ENCODE measurements around the gene SFMBT2. TPM values are rescaled to one million over a fixed set of nuclear protein-coding genes. Genes with fewer than 3 reads are reported as not detected.
"Not testable (repeated sequence)": the region's sequence is repeated elsewhere in the genome, so short reads cannot be mapped to it uniquely, and the experiment has no call there.

The SFMBT2 gene
- total RNA-seq, 1 donor from 2014 or later, result 0.20 TPM

DNA sequence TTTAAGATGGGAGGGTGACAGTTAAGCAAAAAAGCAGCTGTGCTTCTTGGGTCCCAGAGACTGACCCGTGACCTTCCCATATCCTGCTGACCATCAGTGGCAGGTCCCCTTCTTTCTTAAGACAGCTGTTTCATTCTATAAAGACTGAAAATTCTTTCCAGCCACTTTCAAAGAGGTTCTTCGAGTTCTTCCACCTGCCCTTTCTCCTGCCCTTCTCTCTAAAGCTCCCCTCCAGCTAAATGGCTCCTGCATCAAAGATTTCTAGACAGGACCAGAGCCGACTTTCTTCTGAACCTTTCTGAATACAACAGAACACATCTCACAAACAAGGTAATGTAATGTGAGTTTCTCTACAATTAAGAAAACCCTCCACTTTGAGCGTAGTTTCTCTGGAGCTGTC, 180.8 kb downstream of the SFMBT2 start:
- no peak for DNase-seq (ENCODE audit: low read depth, low spot score)

DNA sequence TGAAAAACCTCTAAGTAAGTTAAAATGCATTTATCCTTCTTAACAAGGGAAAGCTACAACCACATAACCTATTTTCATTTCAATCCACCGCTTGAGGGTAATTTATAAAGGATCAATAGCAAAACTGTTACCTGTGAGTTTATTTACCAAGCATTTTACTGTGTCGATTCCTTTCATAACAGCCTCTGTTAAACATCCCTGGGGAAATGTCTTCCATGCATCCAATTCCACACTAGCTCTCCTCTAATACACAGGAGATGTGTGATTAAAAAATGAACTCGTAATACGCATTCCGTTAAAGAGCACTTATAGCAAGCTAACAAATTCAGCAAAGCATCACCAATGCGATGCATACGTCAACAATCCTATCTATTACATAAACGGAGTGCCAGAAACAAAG, 185.7 kb downstream of the SFMBT2 start:
- no peak for DNase-seq (ENCODE audit: low read depth, low spot score)

DNA sequence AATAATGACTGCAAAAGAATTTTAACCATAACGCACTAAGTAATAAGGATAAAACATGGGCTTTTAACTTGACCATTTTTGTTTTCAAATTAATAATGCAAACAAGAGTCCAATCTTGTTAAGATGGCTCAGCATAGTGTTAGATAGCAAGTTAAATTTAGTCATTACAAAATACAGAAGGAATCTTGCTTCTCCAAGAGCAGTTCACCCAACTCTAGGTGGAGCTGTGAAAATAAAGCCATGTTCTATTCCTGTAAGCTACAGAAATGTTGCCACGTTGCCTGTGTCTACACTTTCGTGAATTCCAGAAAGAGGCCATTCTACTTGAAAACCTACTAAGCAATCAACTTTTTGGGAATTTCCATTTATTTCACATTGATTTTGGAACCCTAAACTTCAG, 191.9 kb downstream of the SFMBT2 start:
- no peak for DNase-seq (ENCODE audit: low read depth, low spot score)

DNA sequence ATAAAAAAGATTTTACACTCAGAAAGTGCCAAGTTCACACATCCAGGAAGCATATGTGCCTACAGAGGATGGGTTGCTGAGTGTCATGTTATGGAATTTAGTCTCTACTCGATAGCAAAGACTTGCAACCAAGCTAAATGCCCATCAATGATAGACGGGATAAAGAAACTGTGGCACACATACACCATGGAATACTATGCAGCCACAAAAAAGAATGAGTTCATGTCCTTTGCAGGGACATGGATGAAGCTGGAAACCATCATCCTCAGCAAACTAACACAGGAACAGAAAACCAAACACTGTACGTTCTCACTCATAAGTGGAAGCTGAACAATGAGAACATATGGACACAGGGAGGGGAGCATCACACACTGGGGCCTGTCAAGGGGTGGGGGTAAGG, 198.1 kb downstream of the SFMBT2 start:
- DNase-seq (ENCODE audit: low read depth, low spot score), result not testable (repeated sequence)

DNA sequence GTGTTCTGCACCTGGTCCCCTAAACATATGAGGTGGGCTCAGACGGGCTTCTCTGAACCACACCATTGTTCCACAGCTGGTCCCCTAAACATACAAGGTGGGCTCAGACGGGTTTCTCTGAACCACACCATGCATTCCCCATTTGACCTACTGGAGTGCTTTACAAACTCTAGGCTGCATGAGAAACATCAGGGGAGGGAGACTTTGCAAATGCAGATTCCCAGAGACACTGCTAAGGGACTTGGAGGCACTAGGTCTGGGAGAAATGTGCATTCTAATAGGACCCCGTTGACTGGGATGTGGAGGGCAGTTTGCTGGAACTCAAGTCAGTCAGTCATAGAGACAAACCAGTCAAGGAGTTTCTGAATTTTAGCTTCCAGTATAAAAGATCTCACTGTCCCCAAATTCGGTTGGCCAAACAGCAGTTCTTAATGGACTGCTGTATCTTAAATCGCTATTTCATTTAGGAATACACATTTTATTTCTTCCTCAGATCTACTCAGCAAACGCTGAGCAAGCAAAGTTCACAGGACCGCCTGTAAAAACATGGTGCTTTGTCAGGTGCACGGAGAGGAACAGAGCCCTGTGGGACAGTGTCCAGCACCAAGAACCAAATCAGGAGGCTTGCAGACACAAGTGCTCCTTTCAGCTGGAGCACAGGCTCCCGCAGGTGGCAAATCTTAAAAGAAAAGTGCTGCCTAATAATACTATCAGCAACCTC, 198.8 kb downstream of the SFMBT2 start:
- no peak for DNase-seq (ENCODE audit: low read depth, low spot score)

DNA sequence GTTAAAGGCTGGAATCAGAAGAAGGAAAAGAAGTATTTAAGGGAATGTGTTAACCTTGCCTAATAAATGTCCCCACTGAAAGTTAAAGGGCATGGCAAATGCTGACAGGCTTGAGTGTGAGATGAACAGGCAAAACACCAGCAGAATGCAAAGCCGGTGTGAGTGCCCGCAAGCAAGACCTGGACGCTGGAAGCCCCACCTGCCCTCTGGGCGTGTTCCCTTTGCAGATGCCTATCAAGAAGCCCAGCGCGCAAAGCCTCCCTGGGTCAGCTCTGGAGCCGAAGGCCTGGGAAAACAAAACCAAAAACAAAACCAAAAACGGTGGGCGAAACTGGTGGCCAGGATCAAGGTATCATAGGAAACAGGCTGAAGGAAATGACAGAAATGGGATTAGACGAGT, 200.3 kb downstream of the SFMBT2 start:
- no peak for DNase-seq (ENCODE audit: low read depth, low spot score)

DNA sequence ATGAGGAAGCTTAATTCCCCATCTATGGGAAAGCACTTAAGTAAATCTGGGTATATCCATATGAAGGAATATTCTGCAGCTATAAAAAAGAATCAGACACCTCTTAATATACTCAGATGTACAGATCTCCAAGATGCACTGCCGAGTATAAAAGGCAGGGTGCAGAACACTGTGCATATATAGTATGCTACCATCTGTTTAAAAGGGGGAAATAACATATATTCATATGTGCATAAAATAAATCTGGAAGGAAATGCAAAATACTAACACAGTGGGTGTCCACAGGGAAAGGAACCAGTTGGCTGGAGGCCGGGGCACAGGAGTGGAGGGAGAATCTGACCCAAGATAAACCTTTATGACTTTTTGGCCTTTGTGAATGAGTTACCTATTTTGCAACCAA, 201.4 kb downstream of the SFMBT2 start:
- DNase-seq (ENCODE audit: low read depth, low spot score), result no peak

DNA sequence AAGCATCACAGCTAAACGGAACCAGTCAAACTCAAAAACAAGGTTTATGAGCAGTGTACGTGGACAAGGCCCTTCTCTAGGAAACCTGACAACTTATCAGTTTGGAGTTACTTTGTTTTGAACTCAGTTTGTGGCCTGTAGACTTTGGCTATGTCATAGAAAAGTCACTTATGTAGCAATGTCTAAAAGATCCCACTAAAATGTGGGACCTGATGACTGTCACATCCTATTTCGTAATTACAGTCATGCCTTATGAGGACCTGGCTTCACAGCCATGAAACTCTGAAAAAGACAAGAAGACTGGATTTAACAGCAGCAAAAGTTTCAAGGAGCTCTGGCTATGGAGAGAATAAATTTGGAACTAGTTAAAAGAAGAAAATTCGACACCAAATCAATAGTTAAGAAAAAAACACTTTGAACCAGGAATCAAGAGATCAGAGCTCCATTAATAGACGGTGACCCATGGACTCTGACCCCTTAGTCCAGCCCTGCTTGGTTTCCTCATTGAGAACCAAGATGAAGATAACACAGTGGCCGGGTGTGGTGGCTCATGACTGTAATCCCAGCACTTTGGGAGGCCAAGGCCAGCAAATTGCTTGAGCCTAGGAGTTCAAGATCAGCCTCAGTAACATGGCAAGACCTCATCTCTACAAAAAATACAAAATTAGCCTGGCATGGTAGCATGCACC, 204.3 kb downstream of the SFMBT2 start:
- no peak for DNase-seq (ENCODE audit: low read depth, low spot score)

DNA sequence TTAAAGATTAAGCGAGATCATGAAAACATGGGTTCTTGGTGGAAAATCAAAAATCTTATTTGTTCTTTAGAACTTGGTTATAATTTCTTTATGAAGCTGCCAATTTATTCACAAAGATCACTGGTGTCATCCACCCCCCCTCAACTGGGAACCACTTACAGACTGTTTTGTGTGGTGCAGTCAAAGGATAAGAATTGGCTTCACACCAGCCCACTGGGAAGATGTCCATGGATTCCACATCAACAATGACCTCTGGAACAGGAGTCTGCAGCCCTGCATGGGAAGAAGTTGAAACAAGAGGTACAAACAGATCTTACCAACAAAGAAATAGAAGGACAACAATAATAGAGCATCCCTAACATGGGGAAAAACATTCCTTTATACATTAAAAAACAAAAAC, 205.2 kb downstream of the SFMBT2 start:
- DNase-seq (ENCODE audit: low read depth, low spot score), result no peak

DNA sequence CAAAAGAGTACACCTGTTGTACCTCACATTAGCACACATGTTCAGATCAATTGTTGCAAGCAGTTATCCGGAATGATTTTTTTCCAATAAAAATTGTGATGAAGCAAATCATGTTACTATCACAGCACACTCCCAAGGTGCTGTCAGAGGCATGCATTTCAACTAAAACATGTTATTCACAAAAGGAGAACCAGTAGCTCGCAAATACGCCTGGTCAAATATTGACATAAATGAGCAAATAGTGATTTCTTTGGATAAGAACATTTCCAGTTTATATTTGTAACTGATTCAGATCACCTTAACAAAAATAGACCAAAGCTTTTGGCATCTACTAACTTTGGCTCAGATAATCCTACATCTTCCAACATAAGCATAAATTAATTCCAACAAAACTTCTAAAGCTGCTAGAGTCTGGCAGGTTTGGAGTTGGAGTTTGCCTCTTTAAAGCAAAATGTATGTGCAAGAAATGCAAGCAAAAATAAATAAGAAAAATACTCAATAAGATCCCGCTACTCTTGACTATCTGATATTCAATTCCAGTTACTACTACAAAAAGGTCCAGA, 208.0 kb downstream of the SFMBT2 start:
- DNase-seq (ENCODE audit: low read depth, low spot score), result no peak

DNA sequence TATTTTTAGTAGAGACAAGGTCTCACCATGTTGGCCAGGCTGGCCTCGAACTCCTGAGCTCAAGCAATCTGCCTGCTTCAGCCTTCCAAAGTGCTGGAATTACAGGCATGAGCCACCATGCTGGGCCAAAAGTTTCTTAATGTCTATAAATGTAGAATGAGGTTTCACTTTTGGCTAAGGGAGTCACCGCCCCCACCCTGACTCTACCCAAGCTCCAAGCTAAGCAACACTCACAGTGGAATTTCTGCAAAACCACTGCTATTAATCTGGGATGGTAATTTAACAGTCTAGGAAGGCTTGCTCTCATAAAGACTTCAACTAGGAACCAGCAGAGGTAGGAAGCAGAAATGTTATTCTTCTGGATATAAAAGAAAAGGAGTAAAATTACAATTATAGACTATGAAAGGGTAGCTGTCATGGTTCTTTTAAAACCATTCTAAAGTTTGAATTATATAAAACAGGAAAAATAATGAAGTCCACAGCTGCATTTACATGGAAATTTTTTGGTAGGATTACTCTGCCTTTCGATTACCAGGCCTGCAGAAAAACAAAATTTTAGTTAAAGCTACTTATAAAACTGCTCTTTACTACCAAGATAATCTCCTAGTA, 211.6 kb downstream of the SFMBT2 start:
- DNase-seq (ENCODE audit: low read depth, low spot score), result no peak

DNA sequence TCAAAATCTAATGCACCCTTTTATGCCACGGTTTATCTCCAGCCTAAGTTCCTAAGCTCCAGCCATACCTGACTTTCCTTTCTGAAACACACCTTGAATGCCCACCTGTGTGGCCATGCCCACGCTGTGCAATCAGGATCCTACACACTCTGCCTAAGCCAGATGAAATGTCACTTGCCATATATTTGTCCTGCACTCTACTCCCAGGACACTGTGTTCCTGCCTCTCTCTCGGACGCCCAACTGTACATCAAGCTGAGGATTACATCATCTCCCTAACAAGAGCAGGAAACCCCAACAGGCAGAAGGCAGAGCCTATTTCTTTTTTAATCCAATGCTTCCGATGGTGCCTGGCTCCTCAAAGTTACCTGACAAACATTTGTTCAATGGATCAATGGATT, 214.6 kb downstream of the SFMBT2 start:
- DNase-seq (ENCODE audit: low read depth, low spot score), result no peak

DNA sequence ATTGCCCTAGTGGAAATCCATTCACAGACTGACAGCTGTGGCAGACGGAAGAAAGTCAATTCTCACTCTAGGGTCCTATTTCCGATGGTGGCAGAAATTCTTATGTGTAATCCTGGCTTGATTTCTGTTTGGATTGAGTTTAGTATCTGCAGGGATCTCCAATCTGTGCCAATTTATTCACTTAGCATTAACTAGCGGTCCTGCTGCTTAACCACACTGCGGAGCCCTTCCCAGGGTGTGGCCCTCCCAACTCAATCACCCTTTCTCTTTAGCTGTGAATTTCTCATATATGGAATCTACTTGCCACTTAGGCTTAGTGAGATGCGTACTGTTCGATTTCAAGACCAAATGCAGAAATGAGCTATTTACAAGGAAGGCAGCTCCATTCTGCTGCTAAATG, 215.7 kb downstream of the SFMBT2 start:
- DNase-seq (ENCODE audit: low read depth, low spot score), result no peak

DNA sequence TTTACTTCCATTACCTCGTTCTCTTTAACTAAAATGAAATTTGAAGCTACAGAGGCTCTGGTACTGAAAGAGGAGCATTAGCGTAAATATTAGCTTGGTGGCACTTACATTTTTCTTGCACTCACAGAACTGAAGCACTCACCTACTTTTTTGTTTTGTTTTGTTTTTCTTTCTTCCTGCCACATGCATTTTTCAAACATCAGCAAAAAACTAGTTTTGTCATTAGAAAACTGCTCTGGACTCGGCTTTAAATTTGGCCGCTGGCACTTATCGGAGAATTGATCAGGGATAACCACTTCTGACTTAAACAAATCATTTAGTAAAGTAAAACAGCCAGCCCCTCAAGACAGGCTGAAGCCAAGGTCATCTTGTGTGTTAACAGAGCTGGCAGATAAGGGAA, 216.3 kb downstream of the SFMBT2 start:
- no peak for DNase-seq (ENCODE audit: low read depth, low spot score)

DNA sequence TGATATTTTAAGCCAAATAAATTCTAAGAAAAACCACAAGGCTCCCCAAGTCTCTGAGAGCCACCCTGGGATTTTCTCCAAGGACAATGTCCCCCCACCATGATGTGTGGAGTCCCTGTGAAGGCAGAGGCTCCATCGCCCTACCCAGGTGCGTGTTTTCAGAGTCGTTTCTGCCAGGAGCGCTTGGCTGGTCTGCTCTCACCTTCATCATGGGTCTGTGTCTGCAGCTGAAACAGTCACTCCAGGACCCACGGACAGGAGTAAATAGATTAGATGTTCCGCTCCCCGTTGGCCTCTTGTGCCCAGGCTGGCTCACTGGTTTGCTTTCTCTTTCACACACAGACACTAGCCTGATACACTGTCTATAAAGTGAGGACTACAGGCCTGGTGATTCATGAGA, 217.5 kb downstream of the SFMBT2 start:
- no peak for DNase-seq (ENCODE audit: low read depth, low spot score)

DNA sequence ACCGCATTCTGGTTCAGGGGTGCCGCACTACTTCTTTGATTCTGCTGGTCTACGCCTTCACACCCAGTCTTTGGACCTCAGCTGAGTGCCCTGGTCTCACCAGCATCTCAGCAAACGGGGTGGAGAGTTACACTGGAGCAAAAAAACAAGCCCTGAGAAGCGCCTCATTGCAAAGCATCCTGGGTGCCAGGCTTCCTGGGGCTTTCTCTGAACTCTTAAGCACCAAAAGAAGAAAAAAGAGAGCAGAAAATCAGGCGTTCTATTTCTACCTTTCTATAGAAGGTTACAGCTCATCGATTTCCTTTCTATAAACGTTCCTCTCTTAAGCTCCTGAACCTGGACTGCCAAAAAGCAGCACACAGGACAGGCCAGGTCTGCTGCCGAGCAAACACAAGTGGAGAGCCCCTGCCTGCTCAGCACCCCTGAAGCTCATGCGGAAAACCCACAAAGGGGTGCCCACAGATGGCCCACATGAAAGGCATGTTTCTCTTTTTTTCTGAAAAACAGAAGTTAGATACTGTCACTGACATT, 217.9 kb downstream of the SFMBT2 start:
- no peak for DNase-seq (ENCODE audit: low read depth, low spot score)

DNA sequence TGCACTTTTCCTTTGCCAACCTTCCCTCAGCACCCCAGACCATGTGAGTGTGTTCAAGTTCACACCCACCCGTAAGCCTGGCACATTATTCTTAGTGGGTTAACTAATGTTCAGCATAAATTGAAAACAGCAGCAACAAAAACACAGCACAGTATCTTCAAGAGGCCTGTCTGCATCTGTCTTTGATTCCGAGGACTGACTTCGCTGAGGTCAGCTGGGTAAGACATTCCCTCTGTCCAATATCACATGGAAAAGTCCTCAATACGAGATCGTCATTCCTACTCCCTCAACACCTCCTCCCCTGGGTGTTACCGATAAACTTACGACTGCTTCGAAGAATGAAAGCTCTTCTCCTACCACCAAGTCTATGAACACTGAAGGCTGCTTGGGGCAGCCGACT, 218.8 kb downstream of the SFMBT2 start:
- DNase-seq (ENCODE audit: low read depth, low spot score), result no peak

DNA sequence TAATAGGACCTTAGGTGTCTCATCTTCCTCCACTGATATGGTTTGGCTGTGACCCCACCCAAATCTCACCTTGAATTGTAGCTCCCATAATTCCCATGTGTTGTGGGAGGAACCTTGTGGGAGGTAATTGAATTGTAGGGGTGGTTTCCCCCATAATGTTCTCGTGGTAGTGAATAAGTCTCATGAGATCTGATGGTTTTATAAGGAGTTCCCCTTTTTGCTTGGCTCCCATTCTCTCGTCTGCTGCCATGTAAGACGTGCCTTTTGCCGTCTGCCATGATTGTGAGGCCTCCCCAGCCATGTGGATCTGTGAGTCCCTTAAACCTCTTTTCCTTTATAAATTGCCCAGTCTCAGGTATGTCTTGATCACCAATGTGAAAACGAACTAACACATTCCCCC, 220.1 kb downstream of the SFMBT2 start:
- DNase-seq (ENCODE audit: low read depth, low spot score), result not testable (repeated sequence)

DNA sequence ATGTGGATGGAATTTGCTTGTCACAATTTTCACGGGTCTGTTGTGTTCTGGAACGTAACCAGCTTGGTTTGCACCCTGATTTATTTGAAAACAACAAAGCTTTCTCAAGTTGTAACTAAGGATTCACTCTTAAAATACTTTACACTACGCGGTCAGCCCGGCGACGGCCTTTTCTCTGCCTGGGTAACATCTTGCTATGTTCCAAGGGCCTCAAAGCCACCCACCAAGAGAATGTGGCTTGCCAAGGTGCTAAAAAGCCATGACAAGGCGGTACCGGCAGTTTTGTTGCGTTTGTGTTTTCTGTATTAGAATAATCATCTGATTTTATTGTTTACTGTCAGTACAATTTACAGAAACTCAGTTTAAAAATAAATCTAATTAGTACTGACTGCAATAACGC, 220.9 kb downstream of the SFMBT2 start:
- DNase-seq (ENCODE audit: low read depth, low spot score), result no peak

DNA sequence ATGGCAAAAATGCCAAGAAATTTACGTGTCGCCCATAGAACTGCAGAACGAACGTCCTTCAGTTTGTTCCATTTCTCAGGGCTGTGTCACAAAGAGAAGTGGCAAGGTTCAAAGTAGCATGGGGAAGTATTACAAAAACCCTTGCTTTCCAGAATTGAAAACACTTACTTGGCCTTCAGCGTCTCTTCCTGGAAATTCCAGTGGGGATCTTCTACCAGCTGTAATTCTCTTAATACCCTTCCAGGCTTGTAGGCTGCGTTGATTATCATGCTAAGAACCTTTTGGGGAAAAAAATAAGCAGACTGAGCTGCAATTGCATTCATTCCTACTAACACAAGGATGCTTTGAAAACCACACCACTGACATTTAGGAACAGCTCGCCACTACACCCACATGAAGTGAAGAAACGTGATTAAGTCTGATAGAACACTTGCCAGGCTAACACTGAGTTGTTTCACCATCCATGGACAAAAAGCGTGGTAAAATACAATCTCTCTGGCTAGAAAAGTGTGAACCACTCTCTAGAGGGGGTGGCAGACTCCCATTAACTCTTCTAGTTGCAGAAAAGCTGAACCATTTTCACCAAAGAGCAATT, 222.3 kb downstream of the SFMBT2 start:
- no peak for DNase-seq (ENCODE audit: low read depth, low spot score)

DNA sequence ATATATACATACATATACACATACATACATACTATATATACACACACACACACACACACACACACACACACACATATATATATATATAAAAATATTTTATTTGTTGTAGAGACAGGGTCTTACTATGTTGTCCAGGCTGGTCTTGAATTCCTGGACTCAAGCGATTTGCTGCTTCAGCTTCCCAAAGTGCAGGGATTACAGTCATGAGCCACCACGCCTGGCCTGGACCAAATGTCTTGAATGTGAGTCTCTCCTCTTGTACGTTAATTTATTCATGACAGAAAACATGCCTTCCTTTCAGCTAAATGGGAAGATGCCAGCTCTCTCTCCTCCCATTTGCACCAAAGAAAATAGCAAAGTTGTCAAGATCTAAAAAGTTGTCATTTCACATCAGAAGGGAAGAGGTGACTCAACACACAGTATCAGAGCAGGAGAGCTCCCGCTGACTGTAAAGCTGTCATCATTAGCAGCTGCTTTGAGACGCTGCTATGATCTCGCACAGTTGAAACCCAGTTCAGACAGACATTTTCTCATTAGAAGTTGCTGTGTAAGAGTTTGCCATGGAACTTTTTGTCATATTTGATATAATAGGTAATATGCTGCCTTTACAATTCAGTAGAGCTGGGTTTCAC, 224.3 kb downstream of the SFMBT2 start:
- DNase-seq (ENCODE audit: low read depth, low spot score), result no peak

DNA sequence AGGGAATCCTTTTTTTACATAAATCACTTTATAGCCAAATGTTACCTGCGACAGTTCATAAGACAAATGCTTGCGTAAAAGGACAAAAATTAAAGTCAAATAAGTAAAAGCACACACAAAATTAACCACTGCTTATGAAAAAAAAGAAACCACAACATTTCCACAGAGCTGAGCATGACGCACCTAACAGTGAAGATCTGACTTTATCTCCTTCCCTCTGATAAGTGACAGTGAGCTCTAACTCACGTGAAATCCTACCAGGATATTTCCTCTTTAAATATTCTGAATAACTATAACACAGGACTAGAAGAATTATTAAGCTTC, 225.5 kb downstream of the SFMBT2 start:
- DNase-seq (ENCODE audit: low read depth, low spot score), result no peak
